Activated naive CD4-positive, alpha-beta T cell treated with anti-CD3 and anti-CD28 coated beads for 36 hours (primary cell): ENCODE measurements around the gene CYB5D1. TPM values are rescaled to one million over a fixed set of nuclear protein-coding genes. Genes with fewer than 3 reads are reported as not detected.

Experiments
- CTCF ChIA-PET: fragments of 350-600 bp; sonication (Branson Sonifier 250); formaldehyde crosslinking; loops from one replicate; lab custom pipeline; 2021; ENCODE audit warnings: antibody characterized with exemption; lab: Charles Lee
- DNase-seq: peaks from one replicate; pipeline ENCODE4 v3.0.0-alpha.2; 2020
- H3K27ac Mint-ChIP-seq: one replicate; pipeline ENCODE4 v1.8.0; 2021; ENCODE audit warnings: mild to moderate bottlenecking, mixed read lengths
- H3K27me3 Mint-ChIP-seq: one replicate; pipeline ENCODE4 v1.8.0; 2021; ENCODE audit warnings: low read depth, mixed read lengths
- H3K36me3 Mint-ChIP-seq: one replicate; pipeline ENCODE4 v1.8.0; 2021; ENCODE audit warnings: low read depth, mixed read lengths
- H3K4me1 Mint-ChIP-seq: one replicate; pipeline ENCODE4 v1.8.0; 2021; ENCODE audit warnings: low read depth, mixed read lengths
- H3K4me3 Mint-ChIP-seq: one replicate; pipeline ENCODE4 v1.8.0; 2021; ENCODE audit warnings: mild to moderate bottlenecking, moderate library complexity, mixed read lengths
- H3K9me3 Mint-ChIP-seq: one replicate; pipeline ENCODE4 v1.8.0; 2021; ENCODE audit warnings: mixed read lengths
- intact Hi-C: fragments of 100-400 bp; cut with micrococcal nuclease; formaldehyde crosslinking; loops from one replicate; pipeline ENCODE4 v1.15.1; 2023
- total RNA-seq, 2 experiments: library from RNA; stranded (reverse); gene quantifications; one replicate each; pipeline ENCODE4 v1.2.3, GENCODE V29; 2021

CYB5D1 gene
- total RNA-seq, 2 experiments from 2014 or later, result 6.1 to 6.5 TPM

- H3K9me3 Mint-ChIP-seq, result no peaks in the 10 kb centered on the region
- H3K4me1 Mint-ChIP-seq, result peaks cover 44% of the 10 kb centered on the region
- no peaks in the 10 kb centered on the region for H3K27me3 Mint-ChIP-seq
- intact Hi-C loops, result loop anchor here (1.0 to 10.0 kb wide), 8 partner anchors 9 to 450 kb away; partner anchors contain the start of genes ALOXE3, NAA38, POLR2A and RANGRF
- CTCF ChIA-PET, result interaction anchor here (0.6 to 3.0 kb wide), 15 partner anchors 9 to 155 kb away, joined by 3 to 20 read pairs (median 4); partner anchors contain the start of gene NAA38
- H3K27ac Mint-ChIP-seq, result peak overlapping the region; percentile 94
- H3K4me3 Mint-ChIP-seq, result peak overlapping the region; percentile 93
- no peaks in the 10 kb centered on the region for H3K36me3 Mint-ChIP-seq
- peak; percentile 94 for DNase-seq
Observed at GRCh38 chr17:7834957-7835813, 22.6 kb upstream of the CYB5D1 start.

- no peaks in the 10 kb centered on the region for H3K9me3 Mint-ChIP-seq
- H3K27me3 Mint-ChIP-seq, result no peaks in the 10 kb centered on the region
- peaks cover 52% of the 10 kb centered on the region for H3K4me1 Mint-ChIP-seq
- DNase-seq, result peak; percentile 53
- H3K36me3 Mint-ChIP-seq, result peaks cover 3% of the 10 kb centered on the region
- H3K27ac Mint-ChIP-seq, result peak overlapping the region; percentile 88
- intact Hi-C loops, result loop anchor here (1.0 to 10.0 kb wide), 6 partner anchors 8 to 449 kb away; partner anchors contain the start of genes ALOXE3, POLR2A and RANGRF
- peak overlapping the region; percentile 91 for H3K4me3 Mint-ChIP-seq
- CTCF ChIA-PET, result interaction anchor here (0.6 to 3.0 kb wide), 10 partner anchors 9 to 154 kb away, joined by 3 to 20 read pairs (median 5); no protein-coding TSS in a partner anchor
Observed at GRCh38 chr17:7835814-7836595, 21.8 kb upstream of the CYB5D1 start.

- CTCF ChIA-PET, result interaction anchor here (0.7 to 2.5 kb wide), 4 partner anchors 14 to 153 kb away, joined by 3 to 11 read pairs (median 4); partner anchors contain the start of gene WRAP53
Observed at GRCh38 chr17:7836596-7837407, 21.0 kb upstream of the CYB5D1 start.

GRCh38 chr17:7837408-7838088, 20.3 kb upstream of the CYB5D1 start:
- peak; percentile 34 for DNase-seq
- peak overlapping the region; percentile 88 for H3K27ac Mint-ChIP-seq
- CTCF ChIA-PET, result interaction anchor here (0.7 to 2.5 kb wide), 6 partner anchors 13 to 152 kb away, joined by 3 to 11 read pairs (median 3); partner anchors contain the start of genes NAA38 and WRAP53
- no peaks in the 10 kb centered on the region for H3K27me3 Mint-ChIP-seq
- intact Hi-C loops, result loop anchor here (10.0 kb wide), 1 partner anchor 447 kb away; the partner anchor contains the start of gene RANGRF
- H3K4me1 Mint-ChIP-seq, result peaks cover 58% of the 10 kb centered on the region
- H3K9me3 Mint-ChIP-seq, result no peaks in the 10 kb centered on the region
- peak overlapping the region; percentile 91 for H3K4me3 Mint-ChIP-seq
- peaks cover 3% of the 10 kb centered on the region for H3K36me3 Mint-ChIP-seq

More at GRCh38 chr17:7836596-7837407, 21.0 kb upstream of the CYB5D1 start:
- peaks cover 58% of the 10 kb centered on the region for H3K4me1 Mint-ChIP-seq
- peak overlapping the region; percentile 91 for H3K4me3 Mint-ChIP-seq
- no peaks in the 10 kb centered on the region for H3K27me3 Mint-ChIP-seq
- peak; percentile 80 for DNase-seq
- peaks cover 3% of the 10 kb centered on the region for H3K36me3 Mint-ChIP-seq
- intact Hi-C loops, result loop anchor here (10.0 kb wide), 1 partner anchor 448 kb away; the partner anchor contains the start of gene RANGRF
- H3K9me3 Mint-ChIP-seq, result no peaks in the 10 kb centered on the region
- peak overlapping the region; percentile 88 for H3K27ac Mint-ChIP-seq

- peak; percentile 58 for DNase-seq
- intact Hi-C loops, result loop anchor here (10.0 kb wide), 1 partner anchor 446 kb away; the partner anchor contains the start of gene RANGRF
- peaks cover 3% of the 10 kb centered on the region for H3K36me3 Mint-ChIP-seq
- H3K4me1 Mint-ChIP-seq, result peaks cover 55% of the 10 kb centered on the region
- H3K27me3 Mint-ChIP-seq, result no peaks in the 10 kb centered on the region
- H3K9me3 Mint-ChIP-seq, result no peaks in the 10 kb centered on the region
- peak overlapping the region; percentile 91 for H3K4me3 Mint-ChIP-seq
- peak overlapping the region; percentile 88 for H3K27ac Mint-ChIP-seq
- CTCF ChIA-PET, result interaction anchor here (0.6 to 2.5 kb wide), 4 partner anchors 12 to 94 kb away, joined by 3 to 11 read pairs (median 3); partner anchors contain the start of gene NAA38
Observed at GRCh38 chr17:7838090-7839075, 19.4 kb upstream of the CYB5D1 start.

- intact Hi-C loops, result loop anchor here (10.0 kb wide), 1 partner anchor 445 kb away; the partner anchor contains the start of gene RANGRF
- no peaks in the 10 kb centered on the region for H3K9me3 Mint-ChIP-seq
- CTCF ChIA-PET, result interaction anchor here (0.6 to 1.3 kb wide), 3 partner anchors 16 to 95 kb away, joined by 3 to 4 read pairs (median 3); no protein-coding TSS in a partner anchor
- peak overlapping the region; percentile 59 for H3K4me3 Mint-ChIP-seq
- peak; percentile 23 for DNase-seq
- H3K36me3 Mint-ChIP-seq, result peaks cover 3% of the 10 kb centered on the region
- H3K4me1 Mint-ChIP-seq, result peaks cover 50% of the 10 kb centered on the region
- no peaks in the 10 kb centered on the region for H3K27me3 Mint-ChIP-seq
- H3K27ac Mint-ChIP-seq, result peak overlapping the region; percentile 88
Observed at GRCh38 chr17:7839190-7839875, 18.5 kb upstream of the CYB5D1 start.

- peaks cover 3% of the 10 kb centered on the region for H3K36me3 Mint-ChIP-seq
- H3K4me3 Mint-ChIP-seq, result peak overlapping the region; percentile 17
- H3K27ac Mint-ChIP-seq, result peak overlapping the region; percentile 82
- H3K9me3 Mint-ChIP-seq, result no peaks in the 10 kb centered on the region
- DNase-seq, result peak; percentile 48
- H3K27me3 Mint-ChIP-seq, result no peaks in the 10 kb centered on the region
- CTCF ChIA-PET, result interaction anchor here (0.7 to 1.4 kb wide), 4 partner anchors 15 to 588 kb away, joined by 3 to 4 read pairs (median 4); partner anchors contain the start of gene CTDNEP1
- intact Hi-C loops, result loop anchor here (5.0 to 10.0 kb wide), 9 partner anchors 223 to 603 kb away; partner anchors contain the start of genes ACAP1, CTDNEP1, EIF5A and ELP5
- H3K4me1 Mint-ChIP-seq, result peaks cover 50% of the 10 kb centered on the region
Observed at GRCh38 chr17:7839876-7840261, 17.9 kb upstream of the CYB5D1 start.

GRCh38 chr17:7840441-7840840, 17.4 kb upstream of the CYB5D1 start:
- intact Hi-C loops, result loop anchor here (5.0 to 10.0 kb wide), 8 partner anchors 223 to 603 kb away; partner anchors contain the start of genes ACAP1, CTDNEP1, EIF5A and ELP5
- peaks cover 50% of the 10 kb centered on the region for H3K4me1 Mint-ChIP-seq
- CTCF ChIA-PET, result interaction anchor here (0.7 to 1.4 kb wide), 8 partner anchors 11 to 589 kb away, joined by 3 to 6 read pairs (median 4); partner anchors contain the start of genes CTDNEP1 and NAA38
- peak overlapping the region; percentile 89 for H3K4me3 Mint-ChIP-seq
- DNase-seq, result no peak
- peaks cover 5% of the 10 kb centered on the region for H3K36me3 Mint-ChIP-seq
- H3K27ac Mint-ChIP-seq, result peak overlapping the region; percentile 82
- no peaks in the 10 kb centered on the region for H3K9me3 Mint-ChIP-seq
- H3K27me3 Mint-ChIP-seq, result no peaks in the 10 kb centered on the region

GRCh38 chr17:7840875-7841274, 16.9 kb upstream of the CYB5D1 start:
- Mint-ChIP-seq H3K27me3 (no peaks in the 10 kb centered on the region), H3K9me3 (no peaks in the 10 kb centered on the region), H3K4me3 (peak overlapping the region; percentile 89), H3K36me3 (peaks cover 7% of the 10 kb centered on the region), H3K4me1 (peaks cover 53% of the 10 kb centered on the region), H3K27ac (peak overlapping the region; percentile 82)
- no peak for DNase-seq
- CTCF ChIA-PET, result interaction anchor here (0.8 to 1.4 kb wide), 8 partner anchors 11 to 148 kb away, joined by 3 to 6 read pairs (median 4); partner anchors contain the start of gene NAA38
- intact Hi-C loops, result loop anchor here (5.0 to 10.0 kb wide), 8 partner anchors 224 to 604 kb away; partner anchors contain the start of genes ACAP1, CTDNEP1, EIF5A and ELP5
